Loucy (cell line): ENCODE data around the gene RHOB.

Experiments
- H2AFZ ChIP-seq: fragments of 200-600 bp; sonication (generic); 2 replicates; pipeline ENCODE4 v1.6.0; 2016; ENCODE audit warnings: antibody characterized with exemption, mild to moderate bottlenecking, low read length, moderate library complexity
- H3F3A ChIP-seq: fragments of 200-600 bp; 2 replicates; pipeline ENCODE4 v1.6.0; 2016; ENCODE audit warnings: antibody characterized with exemption, low read depth, mild to moderate bottlenecking
- H3K27me3 ChIP-seq: fragments of 200-600 bp; sonication (generic); 2 replicates; pipeline ENCODE4 v1.6.1; 2014; ENCODE audit warnings: low read length, mild to moderate bottlenecking; ENCODE audit not compliant: insufficient read depth, poor library complexity, severe bottlenecking
- H3K36me3 ChIP-seq: fragments of 200-600 bp; sonication (generic); 2 replicates; pipeline ENCODE4 v1.6.1; 2016; ENCODE audit warnings: low read length; ENCODE audit not compliant: insufficient read depth
- H3K4me1 ChIP-seq: fragments of 200-600 bp; sonication (generic); 2 replicates; pipeline ENCODE4 v1.5.1; 2014; ENCODE audit warnings: low read length, mild to moderate bottlenecking; ENCODE audit not compliant: insufficient read depth, poor library complexity, severe bottlenecking
- H3K4me2 ChIP-seq: fragments of 200-600 bp; sonication (generic); 2 replicates; pipeline ENCODE4 v1.6.0; 2014; ENCODE audit warnings: antibody characterized with exemption, low read length, low read depth, mild to moderate bottlenecking; ENCODE audit not compliant: poor library complexity, severe bottlenecking
- H3K4me3 ChIP-seq: fragments of 200-600 bp; sonication (generic); 2 replicates; pipeline ENCODE4 v1.5.1; 2014; ENCODE audit warnings: low read length, mild to moderate bottlenecking, mixed read lengths; ENCODE audit not compliant: poor library complexity, severe bottlenecking
- H3K79me2 ChIP-seq: fragments of 200-600 bp; sonication (generic); 2 replicates; pipeline ENCODE4 v1.6.1; 2014; ENCODE audit warnings: low read length; ENCODE audit not compliant: insufficient read depth
- H3K9ac ChIP-seq: fragments of 200-600 bp; sonication (generic); 2 replicates; pipeline ENCODE4 v1.6.0; 2014; ENCODE audit warnings: mild to moderate bottlenecking, low read depth, low read length, moderate library complexity; ENCODE audit not compliant: poor library complexity, severe bottlenecking
- H3K9me2 ChIP-seq: fragments of 200-600 bp; sonication (generic); replicated peaks from 2 replicates; pipeline ENCODE4 v1.6.1; 2016; ENCODE audit warnings: low read depth, low read length, mixed read lengths
- H3K9me3 ChIP-seq: fragments of 200-600 bp; sonication (generic); 2 replicates; pipeline ENCODE4 v1.6.1; 2014; ENCODE audit warnings: mild to moderate bottlenecking, antibody characterized with exemption, low read length, low read depth; ENCODE audit not compliant: insufficient read depth
- H4K20me1 ChIP-seq: fragments of 200-600 bp; sonication (generic); 2 replicates; pipeline ENCODE4 v1.6.0; 2014; ENCODE audit warnings: antibody characterized with exemption, low read length, mild to moderate bottlenecking; ENCODE audit not compliant: insufficient read depth, poor library complexity, severe bottlenecking
- CTCF ChIP-seq: fragments of 200-600 bp; sonication (generic); conservative IDR thresholded peaks from 2 replicates; pipeline ENCODE4 v1.5.1; 2014; ENCODE audit warnings: mild to moderate bottlenecking, antibody characterized with exemption, low read length
- EZH2phosphoT487 ChIP-seq: fragments of 200-600 bp; IDR thresholded peaks from 2 replicates; pipeline ENCODE4 v1.6.1; 2018; ENCODE audit warnings: antibody characterized with exemption, mild to moderate bottlenecking, moderate library complexity, borderline replicate concordance

RHOB gene

GRCh38 chr2:20483194-20483895 is 36.5 kb downstream of the RHOB start:
- no peaks in the 10 kb centered on the region for H3K36me3 ChIP-seq
- H2AFZ ChIP-seq = peak overlapping the region; percentile 15; the same call in 1 of the 2 replicates
- no peaks in the 10 kb centered on the region for H3K27me3 ChIP-seq
- H3K9me3 ChIP-seq = no peaks in the 10 kb centered on the region
- no peak for TF ChIP-seq EZH2phosphoT487
- no peak overlapping the region for H3K4me3 ChIP-seq
- no peak overlapping the region for H3K9ac ChIP-seq
- no peaks in the 10 kb centered on the region for H3K79me2 ChIP-seq
- H3K4me1 ChIP-seq = no peaks in the 10 kb centered on the region
- H3F3A ChIP-seq = no peaks in the 10 kb centered on the region
- H4K20me1 ChIP-seq = no peaks in the 10 kb centered on the region
- no peaks in the 10 kb centered on the region for H3K9me2 ChIP-seq
- H3K4me2 ChIP-seq = no peak overlapping the region

DNA sequence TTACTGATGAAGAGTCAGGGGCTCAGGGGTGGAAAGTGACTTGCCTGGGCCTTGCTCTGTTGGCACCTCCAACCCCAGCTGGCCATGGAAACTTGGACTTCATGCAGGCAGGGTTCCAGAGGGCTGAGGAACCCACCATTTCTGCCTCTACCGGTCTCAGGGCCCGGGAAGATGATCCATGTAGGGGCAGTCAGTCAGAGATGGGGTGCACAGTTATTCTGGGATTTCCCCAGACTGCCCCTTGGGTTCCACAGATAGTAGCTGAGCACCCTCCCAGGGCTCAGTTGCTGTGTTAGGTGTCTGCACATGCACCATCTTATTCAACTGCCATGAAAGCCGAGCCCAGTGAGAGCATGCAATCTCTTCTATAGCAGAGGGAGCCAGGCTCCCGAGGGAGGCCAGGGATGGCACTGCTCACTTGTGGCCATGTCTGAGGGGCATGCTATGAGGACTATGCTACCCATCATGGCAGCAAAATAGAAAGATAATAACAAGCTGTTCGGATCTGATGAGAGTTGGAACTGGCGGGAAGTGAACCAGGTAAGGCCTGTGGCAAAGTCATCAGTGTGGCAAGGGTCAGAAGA is 37.3 kb downstream of the RHOB start:
- Histone ChIP-seq H3K9me2 (no peaks in the 10 kb centered on the region), H4K20me1 (no peaks in the 10 kb centered on the region), H2AFZ (peak overlapping the region; percentile 15; the same call in 1 of the 2 replicates), H3K4me1 (no peaks in the 10 kb centered on the region), H3F3A (no peaks in the 10 kb centered on the region), H3K36me3 (no peaks in the 10 kb centered on the region), H3K4me3 (no peak overlapping the region), H3K79me2 (no peaks in the 10 kb centered on the region), H3K9ac (no peak overlapping the region), H3K4me2 (no peak overlapping the region), H3K9me3 (no peaks in the 10 kb centered on the region), H3K27me3 (no peaks in the 10 kb centered on the region)
- TF ChIP-seq EZH2phosphoT487 (no peak), CTCF (no peak)

DNA sequence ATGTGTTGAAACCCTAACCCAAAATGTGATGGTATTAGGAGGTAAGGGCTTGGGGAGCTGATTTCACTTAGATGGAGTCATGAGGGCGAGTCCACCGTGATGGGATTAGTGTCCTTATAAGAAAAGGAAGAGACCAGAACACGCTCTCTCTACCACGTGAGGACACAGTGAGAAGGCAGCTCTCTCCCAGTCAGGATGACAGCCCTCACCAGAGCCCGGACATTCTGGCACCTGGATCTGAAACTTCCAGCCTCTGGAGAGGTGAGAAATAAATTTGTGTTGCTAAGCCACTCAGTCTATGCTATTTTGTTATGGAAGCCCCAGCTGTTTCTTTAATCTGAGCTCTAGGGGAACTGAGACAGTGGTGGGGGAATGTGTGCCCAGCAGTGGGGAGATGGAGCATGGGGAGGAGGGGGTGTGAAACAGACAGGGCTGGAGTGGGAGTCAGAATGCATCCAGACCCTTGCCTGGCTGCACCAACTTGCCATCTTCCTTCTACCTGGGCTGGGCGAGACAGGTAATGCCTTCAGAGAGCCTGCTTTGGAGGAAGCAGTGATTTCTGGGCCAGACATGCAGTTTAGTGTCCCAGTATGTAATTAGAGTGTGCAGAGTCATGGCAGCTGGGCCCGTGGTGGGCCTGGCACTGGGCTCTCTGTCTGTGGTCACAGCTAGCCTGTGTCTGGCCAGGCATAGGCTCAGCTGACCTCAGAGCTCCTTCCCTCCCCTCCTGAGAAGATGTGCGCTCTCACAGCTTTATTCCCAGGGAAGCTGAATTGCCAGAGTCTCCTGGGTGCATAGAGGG is 38.1 kb downstream of the RHOB start:
- no peaks in the 10 kb centered on the region for H4K20me1 ChIP-seq
- H3K4me2 ChIP-seq = no peak overlapping the region
- H3K9me3 ChIP-seq = no peaks in the 10 kb centered on the region
- no peaks in the 10 kb centered on the region for H3K9me2 ChIP-seq
- TF ChIP-seq EZH2phosphoT487 = no peak
- TF ChIP-seq CTCF = no peak
- no peaks in the 10 kb centered on the region for H3F3A ChIP-seq
- H3K79me2 ChIP-seq = no peaks in the 10 kb centered on the region
- no peaks in the 10 kb centered on the region for H3K36me3 ChIP-seq
- H3K4me1 ChIP-seq = no peaks in the 10 kb centered on the region
- no peak overlapping the region for H2AFZ ChIP-seq
- H3K4me3 ChIP-seq = no peak overlapping the region
- no peaks in the 10 kb centered on the region for H3K27me3 ChIP-seq
- H3K9ac ChIP-seq = no peak overlapping the region
